Epidermal melanocyte (primary cell): ENCODE results near the gene CELA2B.
"Not testable (repeated sequence)": the region's sequence is repeated elsewhere in the genome, so short reads cannot be mapped to it uniquely, and the experiment has no call there.

ENCODE experiments used
- DNase-seq: peaks from one replicate; pipeline ENCODE4 v3.0.0; 2011; ENCODE audit warnings: low spot score; ENCODE audit not compliant: insufficient read length

Gene CELA2B

GRCh38 chr1:15468145-15468544 lies 7.8 kb upstream of the CELA2B start:
- DNase-seq: no peak

GRCh38 chr1:15469361-15469760 lies 6.5 kb upstream of the CELA2B start:
- DNase-seq: no peak

- not testable (repeated sequence) for DNase-seq
These were observed 6.0 kb upstream of the CELA2B start for GRCh38 chr1:15469821-15470448.

- DNase-seq: not testable (repeated sequence)
These were observed 4.8 kb upstream of the CELA2B start for GRCh38 chr1:15471067-15471466.

GRCh38 chr1:15471723-15472122 lies 4.2 kb upstream of the CELA2B start:
- DNase-seq: not testable (repeated sequence)

- no peak for DNase-seq
These were observed 3.3 kb upstream of the CELA2B start for GRCh38 chr1:15472587-15472986.

GRCh38 chr1:15476927-15477326 lies 1.0 kb downstream of the CELA2B start:
- no peak for DNase-seq

GRCh38 chr1:15477646-15478212 lies 1.8 kb downstream of the CELA2B start:
- DNase-seq: no peak

GRCh38 chr1:15479654-15480347 lies 3.9 kb downstream of the CELA2B start:
- no peak for DNase-seq

GRCh38 chr1:15482455-15482854 lies 6.6 kb downstream of the CELA2B start:
- DNase-seq: not testable (repeated sequence)

GRCh38 chr1:15482983-15483543 lies 7.2 kb downstream of the CELA2B start:
- not testable (repeated sequence) for DNase-seq

GRCh38 chr1:15483971-15484370 lies 8.1 kb downstream of the CELA2B start:
- no peak for DNase-seq

- not testable (repeated sequence) for DNase-seq
These were observed 8.5 kb downstream of the CELA2B start for GRCh38 chr1:15484443-15484842.

- DNase-seq: no peak
These were observed 9.7 kb downstream of the CELA2B start for GRCh38 chr1:15485636-15486035.

- DNase-seq: not testable (repeated sequence)
These were observed 11.1 kb downstream of the CELA2B start for GRCh38 chr1:15486844-15487610.

GRCh38 chr1:15488371-15488770 lies 12.5 kb downstream of the CELA2B start:
- no peak for DNase-seq

GRCh38 chr1:15489052-15489736 lies 13.3 kb downstream of the CELA2B start:
- no peak for DNase-seq

GRCh38 chr1:15491010-15491409 lies 15.1 kb downstream of the CELA2B start:
- not testable (repeated sequence) for DNase-seq

- no peak for DNase-seq
These were observed 16.7 kb downstream of the CELA2B start for GRCh38 chr1:15492596-15492995.

GRCh38 chr1:15493869-15494390 lies 18.0 kb downstream of the CELA2B start:
- no peak for DNase-seq
